ENCODE results near the gene TOP1. TPM values are rescaled to one million over a fixed set of nuclear protein-coding genes. Genes with fewer than 3 reads are reported as not detected.

The TOP1 gene
- polyA plus RNA-seq, 2 of the 4 experiments (the other 2 are of a cell fraction), result 20.8 to 70.6 TPM

- Histone ChIP-seq H3K4me1 (peaks cover 70% of the 10 kb centered on the region), H3K27ac (peak overlapping the region; percentile 30 to 42; a peak in 4 of 6 replicates), H3K9me3 (no peaks in the 10 kb centered on the region), H3K4me3 (no peak overlapping the region; the same call in 2 of the 3 replicates), H3K4me2 (peak overlapping the region; percentile 67)
- no peak for DNase-seq (ENCODE audit: low read depth in 1 of 2, low spot score in 1 of 2)
- TF ChIP-seq FOSL2 (IDR thresholded peaks at IDR 0.05), result no peak
- 0 out of 2 replicates have a peak, but pooled peaks have one; percentile 14 for TF ChIP-seq FOSL2 (CRISPR knock-in tag; IDR thresholded peaks at IDR 0.05)
- peak; percentile 74 for TF ChIP-seq MAFK (IDR thresholded peaks at IDR 0.05; ENCODE audit: partially characterized antibody)
- no peak for TF ChIP-seq KDM5A (IDR thresholded peaks at IDR 0.05)
- CTCF ChIA-PET, result interaction anchor here (0.9 to 1.5 kb wide), 2 partner anchors 57 to 80 kb away, joined by 4 to 13 read pairs; no protein-coding TSS in a partner anchor
- POLR2A ChIA-PET, result no interaction called here
- FAIRE-seq, result no peak
- ATAC-seq, result peak in 1 of 2 experiments; percentile 46; a peak in 2 of 6 replicates
- 16% methylated on average over 1 of the region's 1 CpG for WGBS (ENCODE audit: missing lambda C conversion rate)
Measured at GRCh38 chr20:41047975-41048305, 19.3 kb downstream of the TOP1 start.

GRCh38 chr20:41048461-41049301, 20.1 kb downstream of the TOP1 start:
- ChIA-PET POLR2A (no interaction called here), CTCF (interaction anchor here (0.6 to 1.5 kb wide), 5 partner anchors 10 to 81 kb away, joined by 3 to 13 read pairs (median 3); no protein-coding TSS in a partner anchor)
- WGBS (ENCODE audit: missing lambda C conversion rate), result 92% methylated on average over 7 of the region's 7 CpGs
- no peak for FAIRE-seq
- TF ChIP-seq ZFP36 (IDR thresholded peaks at IDR 0.05; ENCODE audit: borderline replicate concordance, partially characterized antibody), result no peak
- no peak for TF ChIP-seq SREBF2 (IDR thresholded peaks at IDR 0.05)
- TF ChIP-seq CHD2 (IDR thresholded peaks at IDR 0.05; ENCODE audit: low read length, partially characterized antibody), result no peak
- no peak for TF ChIP-seq HDAC2 (IDR thresholded peaks at IDR 0.05)
- TF ChIP-seq ZC3H11A (IDR thresholded peaks at IDR 0.05), result no peak
- TF ChIP-seq CBX2 (IDR thresholded peaks at IDR 0.05; ENCODE audit: borderline replicate concordance, low read depth), result no peak
- TF ChIP-seq ZSCAN20 (CRISPR knock-in tag; IDR thresholded peaks at IDR 0.05), result no peak
- no peak for TF ChIP-seq ESRRA (IDR thresholded peaks at IDR 0.05; ENCODE audit: borderline replicate concordance, low read length)
- no peak for TF ChIP-seq RARB (CRISPR knock-in tag; IDR thresholded peaks at IDR 0.05)
- Histone ChIP-seq H3K4me3 (no peak overlapping the region), H3K4me1 (peaks cover 75% of the 10 kb centered on the region), H3K27ac (peak overlapping the region in 1 of 2 experiments; percentile 42; a peak in 2 of 6 replicates), H3K9me3 (no peaks in the 10 kb centered on the region), H3K4me2 (peak overlapping the region; percentile 67; the same call in 2 of the 3 replicates)
- no peak for DNase-seq (ENCODE audit: low read depth in 1 of 2, low spot score in 1 of 2)
- no peak for ATAC-seq

DNA sequence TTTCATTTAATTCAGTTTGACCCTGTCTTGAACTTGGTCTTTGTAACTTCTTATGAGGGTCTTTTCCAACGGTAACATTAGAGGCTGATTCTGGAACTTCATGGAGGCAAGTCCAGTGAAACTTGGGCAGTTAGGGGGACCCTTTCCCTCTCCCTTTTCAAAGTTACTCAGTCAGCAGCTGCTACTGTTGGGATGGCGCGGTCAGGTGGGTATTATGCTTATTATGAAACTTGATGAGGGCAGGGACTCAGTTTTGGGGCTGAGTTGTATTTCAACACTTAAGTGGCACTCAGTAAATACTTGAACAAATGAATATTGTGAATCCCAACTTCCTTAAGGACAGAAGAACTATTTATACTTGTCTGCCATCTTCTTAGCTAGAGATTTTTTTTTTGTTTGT, 20.8 kb downstream of the TOP1 start:
- Histone ChIP-seq H3K9me3 (no peaks in the 10 kb centered on the region), H3K4me3 (no peak overlapping the region), H3K27ac (no peak overlapping the region), H3K4me1 (peaks cover 75% of the 10 kb centered on the region), H3K4me2 (no peak overlapping the region)
- FAIRE-seq (no peak), ATAC-seq (no peak), DNase-seq (ENCODE audit: low read depth in 1 of 2, low spot score in 1 of 2) (no peak)
- TF ChIP-seq JUN (IDR thresholded peaks at IDR 0.05) (no peak), POLR2AphosphoS2 (conservative IDR thresholded peaks at IDR 0.05; ENCODE audit: low read length) (no peak), RAD21 (conservative IDR thresholded peaks at IDR 0.05 in 1 of 2, IDR thresholded peaks at IDR 0.05 in 1 of 2) (no peak), SMC3 (IDR thresholded peaks at IDR 0.05) (no peak), ZNF302 (CRISPR knock-in tag; IDR thresholded peaks at IDR 0.05) (no peak), PHF8 (IDR thresholded peaks at IDR 0.05; ENCODE audit: borderline replicate concordance, low read depth) (no peak), CTCF (IDR thresholded peaks at IDR 0.05) (no peak), HES2 (IDR thresholded peaks at IDR 0.05) (no peak), ELK1 (IDR thresholded peaks at IDR 0.05; ENCODE audit: low read depth, low read length) (no peak), HOXB13 (CRISPR knock-in tag; IDR thresholded peaks at IDR 0.05; ENCODE audit: low read depth) (no peak), NPAS2 (CRISPR knock-in tag; IDR thresholded peaks at IDR 0.05; ENCODE audit: borderline replicate concordance) (no peak), TFCP2L1 (CRISPR knock-in tag; IDR thresholded peaks at IDR 0.05) (no peak), ZFP36 (IDR thresholded peaks at IDR 0.05; ENCODE audit: borderline replicate concordance, partially characterized antibody) (no peak)
- TF ChIP-seq, protein P1, sequence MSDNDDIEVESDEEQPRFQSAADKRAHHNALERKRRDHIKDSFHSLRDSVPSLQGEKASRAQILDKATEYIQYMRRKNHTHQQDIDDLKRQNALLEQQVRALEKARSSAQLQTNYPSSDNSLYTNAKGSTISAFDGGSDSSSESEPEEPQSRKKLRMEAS (IDR thresholded peaks at IDR 0.05), result no peak
- TF ChIP-seq, protein P2, sequence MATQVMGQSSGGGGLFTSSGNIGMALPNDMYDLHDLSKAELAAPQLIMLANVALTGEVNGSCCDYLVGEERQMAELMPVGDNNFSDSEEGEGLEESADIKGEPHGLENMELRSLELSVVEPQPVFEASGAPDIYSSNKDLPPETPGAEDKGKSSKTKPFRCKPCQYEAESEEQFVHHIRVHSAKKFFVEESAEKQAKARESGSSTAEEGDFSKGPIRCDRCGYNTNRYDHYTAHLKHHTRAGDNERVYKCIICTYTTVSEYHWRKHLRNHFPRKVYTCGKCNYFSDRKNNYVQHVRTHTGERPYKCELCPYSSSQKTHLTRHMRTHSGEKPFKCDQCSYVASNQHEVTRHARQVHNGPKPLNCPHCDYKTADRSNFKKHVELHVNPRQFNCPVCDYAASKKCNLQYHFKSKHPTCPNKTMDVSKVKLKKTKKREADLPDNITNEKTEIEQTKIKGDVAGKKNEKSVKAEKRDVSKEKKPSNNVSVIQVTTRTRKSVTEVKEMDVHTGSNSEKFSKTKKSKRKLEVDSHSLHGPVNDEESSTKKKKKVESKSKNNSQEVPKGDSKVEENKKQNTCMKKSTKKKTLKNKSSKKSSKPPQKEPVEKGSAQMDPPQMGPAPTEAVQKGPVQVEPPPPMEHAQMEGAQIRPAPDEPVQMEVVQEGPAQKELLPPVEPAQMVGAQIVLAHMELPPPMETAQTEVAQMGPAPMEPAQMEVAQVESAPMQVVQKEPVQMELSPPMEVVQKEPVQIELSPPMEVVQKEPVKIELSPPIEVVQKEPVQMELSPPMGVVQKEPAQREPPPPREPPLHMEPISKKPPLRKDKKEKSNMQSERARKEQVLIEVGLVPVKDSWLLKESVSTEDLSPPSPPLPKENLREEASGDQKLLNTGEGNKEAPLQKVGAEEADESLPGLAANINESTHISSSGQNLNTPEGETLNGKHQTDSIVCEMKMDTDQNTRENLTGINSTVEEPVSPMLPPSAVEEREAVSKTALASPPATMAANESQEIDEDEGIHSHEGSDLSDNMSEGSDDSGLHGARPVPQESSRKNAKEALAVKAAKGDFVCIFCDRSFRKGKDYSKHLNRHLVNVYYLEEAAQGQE (IDR thresholded peaks at IDR 0.05), result no peak
- ChIA-PET POLR2A (no interaction called here), CTCF (interaction anchor here (1.1 to 1.4 kb wide), 3 partner anchors 9 to 59 kb away, joined by 3 read pairs; no protein-coding TSS in a partner anchor)
- WGBS (ENCODE audit: missing lambda C conversion rate), result 91% methylated on average over 3 of the region's 3 CpGs

Data from A549 (cell line).